Activated T-cell treated with anti-CD3 and anti-CD28 coated beads for 48 hours (primary cell): Measurements from ENCODE around the gene ITIH3.

Experiments used
- DNase-seq: peaks from one replicate; pipeline ENCODE4 v3.0.0-alpha.2; 2020; ENCODE audit warnings: low read depth

The ITIH3 gene

GRCh38 chr3:52829482-52829881, 34.9 kb downstream of the ITIH3 start:
- DNase-seq, result no peak

DNA sequence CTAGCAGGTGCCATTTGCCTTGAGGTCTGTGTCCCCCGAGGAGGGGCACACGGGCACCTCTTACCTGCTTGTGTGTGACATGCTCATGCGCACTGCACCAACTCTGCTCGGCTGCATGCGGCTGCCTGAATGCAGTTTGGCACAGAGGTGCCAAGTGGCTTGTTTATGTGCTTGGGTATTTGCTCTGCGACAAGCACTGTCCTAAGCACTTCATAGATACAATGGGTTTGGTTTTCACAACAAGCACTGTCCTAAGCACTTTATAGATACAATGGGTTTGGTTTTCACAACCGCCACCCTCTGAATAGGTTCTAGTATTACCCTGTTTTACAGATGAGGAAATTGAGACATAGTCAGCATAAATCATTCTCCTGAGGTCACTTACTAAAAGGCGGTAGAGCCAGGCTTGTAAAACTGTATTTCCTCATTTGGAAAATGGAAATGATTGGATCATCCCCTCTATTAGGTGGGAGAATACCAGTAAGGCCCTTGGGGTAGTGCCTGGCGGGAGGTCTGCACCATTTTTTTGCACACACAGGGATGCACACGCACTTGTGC, 35.4 kb downstream of the ITIH3 start:
- no peak for DNase-seq

GRCh38 chr3:52830535-52831258, 36.1 kb downstream of the ITIH3 start, which contains the start of gene ITIH4:
ITIH4 (minus strand) TSS chr3:52830672; CDS start chr3:52830642, 30 bp downstream.
- no peak for DNase-seq

- no peak for DNase-seq
Observed at GRCh38 chr3:52831500-52832301, 37.1 kb downstream of the ITIH3 start.

- no peak for DNase-seq
Observed at GRCh38 chr3:52833202-52833601, 38.6 kb downstream of the ITIH3 start.

GRCh38 chr3:52834871-52835501, 40.4 kb downstream of the ITIH3 start, which contains the start of gene MUSTN1:
MUSTN1 (minus strand) TSS chr3:52835019; CDS start chr3:52834948, 71 bp downstream.
- no peak for DNase-seq

GRCh38 chr3:52835766-52836470, 41.3 kb downstream of the ITIH3 start:
- no peak for DNase-seq

- DNase-seq, result no peak
Observed at GRCh38 chr3:52836471-52836845, 41.9 kb downstream of the ITIH3 start.

- no peak for DNase-seq
Observed at GRCh38 chr3:52836986-52837385, 42.4 kb downstream of the ITIH3 start.

DNA sequence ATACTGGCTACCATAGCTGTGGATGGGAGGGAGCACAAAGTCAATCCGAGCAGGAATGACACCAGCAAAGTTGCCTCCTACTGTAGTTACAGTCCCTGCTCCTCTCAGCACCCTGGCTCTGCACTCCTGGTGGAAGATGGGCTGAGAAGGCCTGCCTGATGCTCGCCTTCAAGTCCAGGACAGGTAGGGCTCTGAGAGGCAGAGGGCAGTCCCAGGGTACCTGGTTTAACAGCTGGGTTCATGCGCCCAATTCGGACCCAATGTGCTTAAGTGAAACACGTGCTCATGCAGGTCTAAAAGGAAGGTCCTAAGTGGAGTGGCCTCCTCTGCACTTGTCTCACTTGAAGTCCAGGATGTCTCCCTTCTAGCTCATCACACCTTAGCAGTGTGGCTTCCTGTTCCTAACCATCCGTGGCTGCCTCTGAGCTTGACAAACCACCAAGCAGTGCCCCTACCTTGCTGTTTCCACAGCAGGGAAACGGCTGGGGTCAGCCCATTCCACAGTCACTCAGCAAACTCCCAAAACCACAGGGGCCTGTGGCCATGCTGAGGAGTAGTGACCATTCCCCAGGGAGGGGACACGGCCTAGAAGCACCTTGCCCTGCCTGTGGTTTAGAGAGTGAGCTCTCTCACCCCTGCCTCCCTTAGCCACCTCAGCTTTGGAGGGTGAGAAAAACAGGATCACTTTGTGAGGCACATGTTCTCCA, 44.1 kb downstream of the ITIH3 start:
- DNase-seq, result no peak

- DNase-seq, result no peak
Observed at GRCh38 chr3:52839268-52839575, 44.6 kb downstream of the ITIH3 start.

GRCh38 chr3:52839892-52840545, 45.4 kb downstream of the ITIH3 start:
- no peak for DNase-seq

- DNase-seq, result no peak
Observed at GRCh38 chr3:52841211-52841980, 46.8 kb downstream of the ITIH3 start.

DNA sequence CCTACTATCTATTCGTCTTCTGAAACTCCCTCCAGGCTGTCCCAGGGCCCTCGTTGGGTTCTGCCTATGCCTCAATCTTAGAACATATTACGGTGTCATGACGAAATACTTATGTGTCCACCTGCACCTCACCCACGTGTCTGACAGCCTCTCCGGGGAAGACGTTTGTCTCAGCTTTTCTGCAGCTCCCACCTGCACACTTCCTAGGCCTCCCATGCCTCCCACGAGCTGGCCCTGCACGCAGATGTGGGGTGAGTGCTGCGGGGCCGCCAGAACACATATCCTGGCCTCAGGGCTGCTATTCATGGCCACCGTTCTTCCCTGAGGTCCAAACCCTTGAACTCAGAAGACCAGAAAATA, 47.4 kb downstream of the ITIH3 start:
- DNase-seq, result no peak

GRCh38 chr3:52842424-52842823, 47.8 kb downstream of the ITIH3 start:
- DNase-seq, result no peak

DNA sequence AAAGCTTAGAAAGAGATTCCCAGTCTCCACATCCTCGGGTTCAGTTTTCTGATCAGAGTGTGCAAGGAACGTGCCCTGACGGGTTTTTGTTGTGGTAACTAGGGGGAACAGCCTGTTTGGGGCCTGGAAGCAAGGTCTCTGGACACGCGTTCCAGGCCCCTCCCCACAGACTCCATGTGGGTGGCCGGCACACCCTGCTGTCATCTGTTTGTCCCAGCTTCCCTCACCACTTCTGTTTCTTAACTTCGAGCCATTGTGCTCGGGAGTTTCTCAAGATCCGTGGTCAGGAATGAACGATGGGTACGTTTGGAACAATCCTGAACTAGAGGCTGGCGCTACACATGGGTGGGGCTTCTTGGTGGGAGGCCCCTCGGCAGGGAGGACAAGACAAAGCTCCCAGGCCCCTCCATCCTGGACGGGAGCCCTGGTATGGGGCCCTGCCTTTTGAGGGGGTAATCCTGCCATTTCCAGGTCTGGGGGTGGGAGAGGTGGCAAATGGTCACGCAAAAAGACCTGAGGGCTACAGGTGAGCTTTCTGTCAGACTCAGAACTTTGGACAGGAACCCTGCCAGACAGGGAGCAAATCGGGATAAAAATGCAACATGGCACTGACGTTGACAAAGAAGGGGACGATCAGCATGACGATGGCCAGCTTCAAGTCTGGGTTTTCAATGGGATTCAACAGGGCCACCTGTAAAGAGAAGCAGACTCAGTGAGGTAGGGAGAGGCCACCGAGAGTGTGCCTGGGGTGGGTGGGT, 48.7 kb downstream of the ITIH3 start:
- no peak for DNase-seq

- DNase-seq, result no peak
Observed at GRCh38 chr3:52843881-52844280, 49.3 kb downstream of the ITIH3 start.

DNA sequence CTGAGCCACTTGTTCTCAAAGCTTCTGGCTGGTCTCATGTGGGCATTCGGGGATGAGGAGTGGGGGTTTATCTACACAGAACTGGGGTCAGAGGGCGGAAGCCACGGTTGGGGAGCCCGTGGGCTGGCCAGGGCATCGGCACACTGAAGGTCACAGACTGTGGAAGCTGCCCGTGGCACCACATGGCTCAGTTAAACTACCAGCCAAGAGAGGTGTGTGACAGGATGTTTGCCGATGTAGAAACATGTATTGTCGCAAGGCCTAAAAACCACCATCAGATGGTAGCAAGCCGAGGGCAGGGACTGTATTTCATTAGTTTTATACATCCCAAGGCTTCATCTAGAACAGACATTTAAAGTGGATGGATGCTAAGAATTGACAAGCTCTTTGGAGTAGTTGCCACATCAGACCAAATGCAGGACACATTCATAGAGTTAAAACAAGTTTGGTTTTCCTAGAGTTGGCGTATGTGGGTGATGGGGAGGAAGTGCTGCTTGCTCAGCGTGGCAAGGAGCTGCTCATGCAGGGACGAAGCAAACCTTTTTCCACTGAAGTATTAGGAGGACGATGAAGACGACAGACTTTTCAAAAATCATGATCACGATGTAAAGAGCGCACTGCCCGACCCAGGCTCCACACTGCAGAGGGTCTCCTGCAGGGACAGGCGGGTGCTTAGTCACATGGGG, 49.8 kb downstream of the ITIH3 start:
- DNase-seq, result no peak

GRCh38 chr3:52845157-52845556, 50.6 kb downstream of the ITIH3 start:
- no peak for DNase-seq
